SK-N-SH treated with all-trans-retinoic acid at 6 μM for 48 hours (cell line): ENCODE measurements around the gene EDEM3.

ENCODE experiments used
- ATAC-seq: fragments of 200-7000 bp; cut with Tn5 transposase; 3 replicates; pipeline ENCODE4 v1.9.1; 2020; ENCODE audit warnings: mild to moderate bottlenecking, moderate library complexity
- ARNTL ChIP-seq: fragments of 450-650 bp; formaldehyde crosslinking; IDR thresholded peaks from 2 replicates; pipeline ENCODE4 v1.5.0; 2020; ENCODE audit warnings: low read depth, mild to moderate bottlenecking, moderate library complexity, borderline replicate concordance
- CREB5 ChIP-seq: fragments of 250-450 bp; sonication (Bioruptor Pico); IDR thresholded peaks from 2 replicates; pipeline ENCODE4 v1.5.1; 2020; ENCODE audit warnings: low read depth, mild to moderate bottlenecking, moderate library complexity
- CSDC2 ChIP-seq: fragments of 250-450 bp; sonication (Bioruptor Pico); IDR thresholded peaks from 2 replicates; pipeline ENCODE4 v1.5.0; 2020; ENCODE audit warnings: mild to moderate bottlenecking, moderate library complexity
- CSRNP3 ChIP-seq: fragments of 250-450 bp; sonication (Bioruptor Pico); IDR thresholded peaks from 2 replicates; pipeline ENCODE4 v1.5.1; 2021; ENCODE audit warnings: mild to moderate bottlenecking, moderate library complexity
- ESRRG ChIP-seq: fragments of 250-450 bp; sonication (Bioruptor Pico); IDR thresholded peaks from 2 replicates; pipeline ENCODE4 v1.6.1; 2021; ENCODE audit warnings: mild to moderate bottlenecking
- GLIS3 ChIP-seq: fragments of 250-450 bp; sonication (Bioruptor Pico); IDR thresholded peaks from 2 replicates; pipeline ENCODE4 v1.5.0; 2020; ENCODE audit warnings: mild to moderate bottlenecking, moderate library complexity
- ISL1 ChIP-seq: fragments of 250-450 bp; sonication (Bioruptor Pico); IDR thresholded peaks from 2 replicates; pipeline ENCODE4 v2.1.2; 2022; ENCODE audit warnings: mild to moderate bottlenecking, moderate library complexity
- OSR1 ChIP-seq: fragments of 250-450 bp; sonication (Bioruptor Pico); IDR thresholded peaks from 2 replicates; pipeline ENCODE4 v1.8.0; 2022; ENCODE audit warnings: moderate library complexity, mild to moderate bottlenecking, inconsistent platforms
- PATZ1 ChIP-seq: fragments of 250-450 bp; sonication (Bioruptor Pico); IDR thresholded peaks from 2 replicates; pipeline ENCODE4 v1.8.0; 2020; ENCODE audit warnings: mild to moderate bottlenecking, moderate library complexity, borderline replicate concordance
- POU6F1 ChIP-seq: fragments of 250-450 bp; sonication (Bioruptor Pico); IDR thresholded peaks from 2 replicates; pipeline ENCODE4 v1.8.0; 2021; ENCODE audit warnings: low read depth, mild to moderate bottlenecking, moderate library complexity, borderline replicate concordance
- PPARA ChIP-seq: fragments of 250-450 bp; sonication (Bioruptor Pico); IDR thresholded peaks from 2 replicates; pipeline ENCODE4 v1.5.0; 2020; ENCODE audit warnings: mild to moderate bottlenecking, borderline replicate concordance
- RARB ChIP-seq: fragments of 250-450 bp; sonication (Bioruptor Pico); IDR thresholded peaks from 2 replicates; pipeline ENCODE4 v1.8.0; 2021; ENCODE audit warnings: mild to moderate bottlenecking, moderate library complexity
- SNAI2 ChIP-seq: fragments of 250-450 bp; sonication (Bioruptor Pico); IDR thresholded peaks from 2 replicates; pipeline ENCODE4 v1.5.0; 2020; ENCODE audit warnings: mild to moderate bottlenecking, moderate library complexity
- TCF4 ChIP-seq: fragments of 250-450 bp; sonication (Bioruptor Pico); IDR thresholded peaks from 2 replicates; pipeline ENCODE4 v1.8.0; 2021; ENCODE audit warnings: mild to moderate bottlenecking, moderate library complexity, borderline replicate concordance
- TOX ChIP-seq: fragments of 250-450 bp; sonication (Bioruptor Pico); IDR thresholded peaks from 2 replicates; pipeline ENCODE4 v1.8.0; 2021; ENCODE audit warnings: mild to moderate bottlenecking, moderate library complexity, borderline replicate concordance
- TSHZ2 ChIP-seq: fragments of 250-450 bp; sonication (Bioruptor Pico); IDR thresholded peaks from 2 replicates; pipeline ENCODE4 v1.5.0; 2020; ENCODE audit warnings: mild to moderate bottlenecking, moderate library complexity
- ZC3H10 ChIP-seq: fragments of 250-450 bp; sonication (Bioruptor Pico); IDR thresholded peaks from 2 replicates; pipeline ENCODE4 v1.5.1; 2021; ENCODE audit warnings: mild to moderate bottlenecking, moderate library complexity
- ZFP3 ChIP-seq: fragments of 250-450 bp; sonication (Bioruptor Pico); IDR thresholded peaks from 2 replicates; pipeline ENCODE4 v1.5.0; 2020; ENCODE audit warnings: mild to moderate bottlenecking, moderate library complexity
- ZFP30 ChIP-seq: fragments of 450-650 bp; formaldehyde crosslinking; IDR thresholded peaks from 2 replicates; pipeline ENCODE4 v1.5.0; 2022; ENCODE audit warnings: mild to moderate bottlenecking, moderate library complexity
- ZNF565 ChIP-seq: fragments of 450-650 bp; formaldehyde crosslinking; conservative IDR thresholded peaks from 2 replicates; pipeline ENCODE4 v1.5.0; 2020; ENCODE audit warnings: low read depth, mild to moderate bottlenecking, moderate library complexity
- ZNF70 ChIP-seq: fragments of 450-650 bp; formaldehyde crosslinking; IDR thresholded peaks from 2 replicates; pipeline ENCODE4 v1.5.0; 2020; ENCODE audit warnings: mild to moderate bottlenecking, moderate library complexity
- ZNF8 ChIP-seq: fragments of 450-650 bp; formaldehyde crosslinking; IDR thresholded peaks from 2 replicates; pipeline ENCODE4 v1.5.0; 2020; ENCODE audit warnings: mild to moderate bottlenecking, moderate library complexity

The EDEM3 gene

GRCh38 chr1:184705271-184705670 lies 49.4 kb downstream of the EDEM3 start:
- TF ChIP-seq TCF4 (CRISPR knock-in tag): no peak
- no peak for TF ChIP-seq CSDC2 (CRISPR knock-in tag)
- TF ChIP-seq OSR1 (CRISPR knock-in tag): no peak
- no peak for TF ChIP-seq ESRRG
- no peak for TF ChIP-seq CSRNP3 (CRISPR knock-in tag)
- TF ChIP-seq RARB (CRISPR knock-in tag): no peak
- no peak for TF ChIP-seq ZFP3
- no peak for TF ChIP-seq TOX
- TF ChIP-seq ZNF565 (CRISPR knock-in tag): no peak
- no peak for TF ChIP-seq ZC3H10 (CRISPR knock-in tag)
- no peak for TF ChIP-seq ZNF8 (CRISPR knock-in tag)
- ATAC-seq: no peak

- no peak for ATAC-seq
- TF ChIP-seq ZNF8 (CRISPR knock-in tag): no peak
These were observed 52.8 kb downstream of the EDEM3 start for GRCh38 chr1:184701816-184702215.

GRCh38 chr1:184698969-184699368 lies 55.7 kb downstream of the EDEM3 start:
- ATAC-seq: no peak
- TF ChIP-seq TSHZ2 (CRISPR knock-in tag) (no peak), ARNTL (CRISPR knock-in tag) (no peak), ISL1 (CRISPR knock-in tag) (no peak), CREB5 (no peak), PPARA (CRISPR knock-in tag) (no peak), ZC3H10 (CRISPR knock-in tag) (no peak), ZNF70 (CRISPR knock-in tag) (no peak), TOX (no peak), GLIS3 (CRISPR knock-in tag) (no peak), ZNF565 (CRISPR knock-in tag) (no peak), CSDC2 (CRISPR knock-in tag) (no peak), ESRRG (no peak), PATZ1 (CRISPR knock-in tag) (no peak), OSR1 (CRISPR knock-in tag) (no peak), SNAI2 (CRISPR knock-in tag) (no peak), ZNF8 (CRISPR knock-in tag) (no peak), RARB (CRISPR knock-in tag) (no peak)

- TF ChIP-seq GLIS3 (CRISPR knock-in tag) (no peak), CREB5 (no peak), POU6F1 (CRISPR knock-in tag) (no peak), PPARA (CRISPR knock-in tag) (no peak), ZNF8 (CRISPR knock-in tag) (no peak), CSDC2 (CRISPR knock-in tag) (no peak), ZFP30 (no peak), ZC3H10 (CRISPR knock-in tag) (no peak), TOX (no peak)
- no peak for ATAC-seq
These were observed 56.6 kb downstream of the EDEM3 start for GRCh38 chr1:184698016-184698415.
